GM12878 (cell line): ENCODE measurements around the gene SPATA22. TPM values are rescaled to one million over a fixed set of nuclear protein-coding genes. Genes with fewer than 3 reads are reported as not detected.

Experiments
- ATAC-seq: fragments of 200-7000 bp; cut with Tn5 transposase; 3 replicates; pipeline ENCODE4 v1.9.1; 2020; ENCODE audit warnings: mild to moderate bottlenecking, moderate library complexity
- BruUV-seq: library from RNA; stranded (reverse); fragments of 400-500 nt; replicated peaks from 2 replicates; lab custom pipeline; 2021; lab: Mats Ljungman, UMichigan
- CTCF ChIA-PET: fragments of 300-600 bp; sonication (Branson Sonifier 250); formaldehyde crosslinking; extraction: SDS; loops from one replicate; lab custom pipeline; 2021; ENCODE audit warnings: inconsistent platforms; lab: Yijun Ruan, JAX
- POLR2A ChIA-PET: fragments of 350-600 bp; formaldehyde crosslinking; extraction: SDS; loops from one replicate; lab custom pipeline; 2021; ENCODE audit warnings: inconsistent platforms; lab: Charles Lee
- RAD21 ChIA-PET: fragments of 300-600 bp; sonication (Branson Sonifier 250); formaldehyde crosslinking; loops from one replicate; lab custom pipeline; 2023; ENCODE audit warnings: antibody characterized with exemption; ENCODE audit not compliant: unreplicated experiment; lab: Charles Lee
- SMC1A ChIA-PET: fragments of 300-600 bp; sonication (Branson Sonifier 250); formaldehyde crosslinking; loops from one replicate; lab custom pipeline; 2023; ENCODE audit not compliant: unreplicated experiment, uncharacterized antibody; lab: Charles Lee
- DNase-seq: peaks from one replicate; pipeline ENCODE4 v3.0.0-alpha.2; 2011; ENCODE audit warnings: low read depth, low spot score
- FAIRE-seq: peaks from 3 replicates; lab custom pipeline; 2011; peaks lifted over from hg19 to GRCh38; lab: Jason Lieb, UNC
- H2AFZ ChIP-seq: 2 replicates; pipeline ENCODE4 v1.6.0; 2011; ENCODE audit warnings: low read depth, low read length, control low read depth; ENCODE audit not compliant: control insufficient read depth
- H3K27ac ChIP-seq: 2 replicates; pipeline ENCODE4 v1.5.1; 2011; ENCODE audit warnings: control low read depth; ENCODE audit not compliant: control insufficient read depth, insufficient read depth
- H3K27me3 ChIP-seq, 2 experiments: replicated peaks in 1 of 2; 2 replicates each; pipeline versions ENCODE4 v1.6.0 to v1.6.1; 2011; ENCODE audit warnings: low read length in 1 of 2; ENCODE audit not compliant: control insufficient read depth in 2 of 2, insufficient read depth in 2 of 2
- H3K36me3 ChIP-seq, 2 experiments: 2 replicates each; pipeline ENCODE4 v1.5.1; 2011; ENCODE audit warnings: low read length in 1 of 2; ENCODE audit not compliant: control insufficient read depth in 2 of 2, insufficient read depth in 2 of 2
- H3K4me1 ChIP-seq: 2 replicates; pipeline ENCODE4 v1.6.1; 2011; ENCODE audit warnings: mild to moderate bottlenecking, low read length, moderate library complexity, mixed read lengths; ENCODE audit not compliant: control insufficient read depth, insufficient read depth
- H3K4me2 ChIP-seq: 2 replicates; pipeline ENCODE4 v1.6.0; 2011; ENCODE audit warnings: control low read depth; ENCODE audit not compliant: control insufficient read depth, insufficient read depth
- H3K4me3 ChIP-seq: fragments of 200-600 bp; sonication (generic); 2 replicates; pipeline ENCODE4 v1.5.1; 2016
- H3K79me2 ChIP-seq: 2 replicates; pipeline ENCODE4 v1.6.0; 2011; ENCODE audit warnings: low read length; ENCODE audit not compliant: control insufficient read depth, insufficient read depth
- H3K9ac ChIP-seq: 2 replicates; pipeline ENCODE4 v1.8.0; 2011; ENCODE audit warnings: low read length, control low read depth, mixed read lengths; ENCODE audit not compliant: control insufficient read depth, insufficient read depth
- H3K9me3 ChIP-seq: replicated peaks from 3 replicates; pipeline ENCODE4 v1.5.1; 2011; ENCODE audit warnings: mild to moderate bottlenecking, low read length; ENCODE audit not compliant: control insufficient read depth, insufficient read depth
- H4K20me1 ChIP-seq: 2 replicates; pipeline ENCODE4 v1.6.0; 2011; ENCODE audit not compliant: control insufficient read depth, insufficient read depth
- ATF7 ChIP-seq: fragments of 450-650 bp; IDR thresholded peaks from 2 replicates; pipeline ENCODE4 v1.6.1; 2016; ENCODE audit warnings: low read depth, mild to moderate bottlenecking
- CHD2 ChIP-seq: IDR thresholded peaks from 2 replicates; pipeline ENCODE4 v1.6.1; 2011; ENCODE audit warnings: low read depth, low read length, improper control_type of control experiment, borderline replicate concordance
- HDAC6 ChIP-seq: fragments of 200-600 bp; sonication (generic); IDR thresholded peaks from one replicate; pipeline ENCODE4 v1.8.0; 2017; ENCODE audit warnings: antibody characterized with exemption; ENCODE audit not compliant: unreplicated experiment
- MTA2 ChIP-seq: fragments of 450-650 bp; IDR thresholded peaks from 2 replicates; pipeline ENCODE4 v1.6.1; 2016; ENCODE audit warnings: low read depth, mild to moderate bottlenecking, moderate library complexity
- MYC ChIP-seq: IDR thresholded peaks from 2 replicates; pipeline ENCODE4 v1.6.1; 2011; ENCODE audit warnings: mild to moderate bottlenecking, low read length, moderate library complexity, inconsistent platforms; ENCODE audit not compliant: insufficient read depth, insufficient replicate concordance, insufficient read length, severe bottlenecking
- NFYA ChIP-seq: IDR thresholded peaks from 2 replicates; pipeline ENCODE4 v1.6.1; 2011; ENCODE audit warnings: low read depth, mild to moderate bottlenecking, low read length, improper control_type of control experiment, borderline replicate concordance
- SMAD1 ChIP-seq: fragments of 450-650 bp; IDR thresholded peaks from 2 replicates; pipeline ENCODE4 v1.6.1; 2018; ENCODE audit warnings: mild to moderate bottlenecking, low read depth; ENCODE audit not compliant: partially characterized antibody
- TBL1XR1 ChIP-seq: IDR thresholded peaks from 2 replicates; pipeline ENCODE4 v1.6.1; 2012; ENCODE audit warnings: low read depth, low read length, improper control_type of control experiment
- ZBTB33 ChIP-seq: fragments of 450-650 bp; IDR thresholded peaks from 2 replicates; pipeline ENCODE4 v1.6.1; 2017; ENCODE audit warnings: mild to moderate bottlenecking
- WGBS: methylation state at CpG from one replicate; pipeline ENCODE4 v1.1.6; 2016; ENCODE audit warnings: low lambda C conversion rate; ENCODE audit not compliant: insufficient replicate concordance, insufficient coverage; ENCODE audit errors: missing lambda C conversion rate; 5-methylcytosine and 5-hydroxymethylcytosine counted together
- in situ Hi-C: fragments of 300-500 bp; cut with MboI; formaldehyde crosslinking; loops from 9 replicates; pipeline ENCODE4 v1.14.3; 2018; ENCODE audit warnings: mixed read lengths
- intact Hi-C: fragments of 100-400 bp; cut with micrococcal nuclease; formaldehyde crosslinking; loops from one replicate; pipeline ENCODE4 v1.14.2; 2022; ENCODE audit not compliant: unreplicated experiment
- polyA plus RNA-seq, 11 experiments: library from polyadenylated mRNA; depleted of rRNA in 4 of 11; unstranded in 6 of 11; stranded (reverse) in 5 of 11; fragments of >200 nt; fragmentation: Nextera tagmentation in 4 of 11; fragmentation: Illumina TruSeq in 1 of 11; extraction: Ambion mirVana in 4 of 11; extraction: Trizol in 1 of 11; gene quantifications; 1 replicate in 1 of 11; 2 replicates in 10 of 11; pipeline versions ENCODE4 v1.2.1 to v1.2.3, GENCODE V29; 2011 to 2016; ENCODE audit warnings: inconsistent platforms in 2 of 11, missing spikeins in 2 of 11, low read depth in 1 of 11
- total RNA-seq, 4 experiments: library from RNA; depleted of rRNA in 3 of 4; stranded (reverse); fragments of >200 nt in 3 of 4; fragmentation: Illumina TruSeq in 1 of 4; extraction: Trizol in 1 of 4; gene quantifications; 2 replicates each; pipeline versions ENCODE4 v1.2.1 to v1.2.3, GENCODE V29; 2013 to 2021

SPATA22 gene
- total and polyA plus RNA-seq, 10 of the 15 experiments (the other 5 are each of a cell fraction or from before 2014, with no cell fraction given): not detected

DNA sequence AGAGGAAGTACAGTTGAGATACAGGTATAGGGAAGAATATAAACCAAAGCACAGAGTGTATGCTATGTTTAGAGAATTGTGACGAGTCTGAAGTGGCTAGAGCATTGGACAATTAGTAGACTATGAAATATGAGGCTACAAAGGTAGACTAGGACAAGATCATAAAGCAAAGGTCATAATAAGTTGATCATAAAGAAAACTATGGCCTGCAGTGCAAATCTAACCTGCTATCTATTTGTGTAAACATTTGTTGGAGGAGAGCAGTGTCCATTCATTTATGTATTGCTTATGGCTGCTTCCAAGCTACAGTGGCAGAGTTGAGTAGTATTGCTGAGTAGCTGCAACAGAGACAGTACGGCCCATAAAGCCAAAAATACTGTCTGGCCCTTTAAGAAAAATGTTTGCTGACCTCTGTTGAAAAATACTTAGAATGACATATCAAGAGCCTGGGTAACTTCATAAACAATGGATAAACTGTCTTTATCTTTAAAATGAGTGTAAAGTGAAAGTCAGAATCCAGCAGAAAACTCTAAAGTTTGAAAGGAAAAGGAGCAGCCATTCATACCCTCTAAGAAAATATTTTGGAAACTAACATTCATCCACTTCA, 23.5 kb downstream of the SPATA22 start:
- Histone ChIP-seq H3K79me2 (no peaks in the 10 kb centered on the region), H3K27ac (no peak overlapping the region), H2AFZ (no peak overlapping the region), H3K9me3 (no peaks in the 10 kb centered on the region), H4K20me1 (no peaks in the 10 kb centered on the region), H3K36me3 (no peaks in the 10 kb centered on the region), H3K4me2 (no peak overlapping the region), H3K27me3 (no peaks in the 10 kb centered on the region), H3K9ac (no peak overlapping the region), H3K4me1 (no peaks in the 10 kb centered on the region), H3K4me3 (no peak overlapping the region)
- FAIRE-seq (no peak), DNase-seq (no peak), ATAC-seq (no peak)
- ChIA-PET CTCF (interaction anchor here (1.3 kb wide), 1 partner anchor 11 kb away, joined by 3 read pairs; no protein-coding TSS in a partner anchor), RAD21 (no interaction called here), POLR2A (interaction anchor here (0.6 kb wide), 1 partner anchor 525 kb away, joined by 3 read pairs; no protein-coding TSS in a partner anchor), SMC1A (no interaction called here)
- TF ChIP-seq HDAC6: no peak
- TF ChIP-seq MTA2: no peak
- TF ChIP-seq NFYA: no peak
- TF ChIP-seq ATF7: no peak
- TF ChIP-seq TBL1XR1: no peak
- no peak for TF ChIP-seq ZBTB33
- no peak for TF ChIP-seq MYC
- no peak for TF ChIP-seq SMAD1
- no peak for TF ChIP-seq CHD2
- BruUV-seq: no TSS peak
- in situ Hi-C loops (no loop called here), intact Hi-C loops (no loop called here)
- 23% methylated on average over 2 of the region's 2 CpGs for WGBS
